Measurements from ENCODE around the gene CDH4. TPM values are rescaled to one million over a fixed set of nuclear protein-coding genes. Genes with fewer than 3 reads are reported as not detected.

The CDH4 gene
- total and polyA plus RNA-seq, 2 of the 13 experiments (the other 11 are each of a cell fraction or from before 2014, with no cell fraction given) = not detected

- TF ChIP-seq ZNF646 (CRISPR knock-in tag; IDR thresholded peaks at IDR 0.05) (no peak), PRDM4 (CRISPR knock-in tag; IDR thresholded peaks at IDR 0.05; ENCODE audit: borderline replicate concordance) (no peak), ZNF766 (CRISPR knock-in tag; IDR thresholded peaks at IDR 0.05; ENCODE audit: borderline replicate concordance) (no peak), RBFOX2 (IDR thresholded peaks at IDR 0.05; ENCODE audit: low read depth, low read length) (no peak), DNMT1 (CRISPR knock-in tag; IDR thresholded peaks at IDR 0.05) (no peak), ZNF747 (CRISPR knock-in tag; IDR thresholded peaks at IDR 0.05; ENCODE audit: borderline replicate concordance) (no peak), ZNF235 (CRISPR knock-in tag; IDR thresholded peaks at IDR 0.05; ENCODE audit: borderline replicate concordance) (no peak), RBM22 (optimal IDR thresholded peaks at IDR 0.05; ENCODE audit: low read length) (no peak), ERF (CRISPR knock-in tag; IDR thresholded peaks at IDR 0.05) (no peak), MLX (CRISPR knock-in tag; IDR thresholded peaks at IDR 0.05) (no peak)
- TF ChIP-seq, protein P1, sequence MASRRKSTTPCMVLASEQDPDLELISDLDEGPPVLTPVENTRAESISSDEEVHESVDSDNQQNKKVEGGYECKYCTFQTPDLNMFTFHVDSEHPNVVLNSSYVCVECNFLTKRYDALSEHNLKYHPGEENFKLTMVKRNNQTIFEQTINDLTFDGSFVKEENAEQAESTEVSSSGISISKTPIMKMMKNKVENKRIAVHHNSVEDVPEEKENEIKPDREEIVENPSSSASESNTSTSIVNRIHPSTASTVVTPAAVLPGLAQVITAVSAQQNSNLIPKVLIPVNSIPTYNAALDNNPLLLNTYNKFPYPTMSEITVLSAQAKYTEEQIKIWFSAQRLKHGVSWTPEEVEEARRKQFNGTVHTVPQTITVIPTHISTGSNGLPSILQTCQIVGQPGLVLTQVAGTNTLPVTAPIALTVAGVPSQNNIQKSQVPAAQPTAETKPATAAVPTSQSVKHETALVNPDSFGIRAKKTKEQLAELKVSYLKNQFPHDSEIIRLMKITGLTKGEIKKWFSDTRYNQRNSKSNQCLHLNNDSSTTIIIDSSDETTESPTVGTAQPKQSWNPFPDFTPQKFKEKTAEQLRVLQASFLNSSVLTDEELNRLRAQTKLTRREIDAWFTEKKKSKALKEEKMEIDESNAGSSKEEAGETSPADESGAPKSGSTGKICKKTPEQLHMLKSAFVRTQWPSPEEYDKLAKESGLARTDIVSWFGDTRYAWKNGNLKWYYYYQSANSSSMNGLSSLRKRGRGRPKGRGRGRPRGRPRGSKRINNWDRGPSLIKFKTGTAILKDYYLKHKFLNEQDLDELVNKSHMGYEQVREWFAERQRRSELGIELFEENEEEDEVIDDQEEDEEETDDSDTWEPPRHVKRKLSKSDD (CRISPR knock-in tag; IDR thresholded peaks at IDR 0.05; ENCODE audit: low read depth) = no peak
Observed at GRCh38 chr20:61524951-61525666, 273.0 kb downstream of the CDH4 start (continued).

All from HepG2 (cell line).